ENCODE data around the gene LHX4.

LHX4 gene

GRCh38 chr1:180270530-180271271, 40.6 kb downstream of the LHX4 start:
- DNase-seq (ENCODE audit: low spot score) (no peak), FAIRE-seq (no peak)

GRCh38 chr1:180271272-180272255, 41.5 kb downstream of the LHX4 start:
- DNase-seq (ENCODE audit: low spot score) = no peak
- peak; percentile 71 for FAIRE-seq

- FAIRE-seq = no peak
- DNase-seq (ENCODE audit: low spot score) = no peak
Observed at GRCh38 chr1:180272395-180272794, 42.3 kb downstream of the LHX4 start.

- DNase-seq (ENCODE audit: low spot score) = no peak
- no peak for FAIRE-seq
Observed at GRCh38 chr1:180273066-180273465, 43.0 kb downstream of the LHX4 start.

GRCh38 chr1:180274221-180274620, 44.2 kb downstream of the LHX4 start:
- DNase-seq (ENCODE audit: low spot score) = no peak
- no peak for FAIRE-seq

GRCh38 chr1:180275726-180276125, 45.7 kb downstream of the LHX4 start:
- FAIRE-seq = no peak
- no peak for DNase-seq (ENCODE audit: low spot score)

DNA sequence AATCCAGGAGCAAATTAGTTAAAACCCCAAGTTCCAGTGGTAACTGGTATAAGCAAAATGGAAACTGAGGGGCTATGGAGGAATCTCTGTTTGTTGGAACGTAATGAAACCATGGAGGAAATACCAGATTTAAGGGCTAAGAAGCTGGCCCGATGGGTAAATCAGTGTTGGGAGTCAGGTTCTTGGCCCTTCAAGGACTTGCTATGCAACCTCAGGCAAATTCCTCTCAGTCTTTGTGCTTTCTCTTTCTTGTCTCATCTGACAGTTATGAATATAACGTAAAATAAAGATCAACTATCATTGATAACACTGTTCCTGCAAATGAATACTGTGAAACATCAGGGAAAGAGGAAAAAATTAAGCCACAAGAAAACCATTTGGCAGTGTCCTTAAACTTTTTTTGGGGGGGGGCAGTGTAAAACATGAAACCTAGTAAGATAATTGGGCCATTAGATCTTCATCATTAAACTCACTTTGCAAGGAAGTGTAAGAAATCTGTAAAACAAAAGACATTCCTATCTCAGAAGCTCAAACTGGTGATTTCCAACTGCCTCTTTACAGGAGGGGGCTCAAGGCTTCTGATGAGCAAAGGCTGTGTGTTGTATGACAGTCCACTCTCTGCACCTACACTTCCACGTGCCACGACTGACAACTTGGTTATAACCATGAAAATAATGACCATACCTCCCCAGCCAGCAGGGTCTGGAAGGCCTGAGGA, 47.6 kb downstream of the LHX4 start:
- FAIRE-seq (no peak), DNase-seq (ENCODE audit: low spot score) (no peak)

DNA sequence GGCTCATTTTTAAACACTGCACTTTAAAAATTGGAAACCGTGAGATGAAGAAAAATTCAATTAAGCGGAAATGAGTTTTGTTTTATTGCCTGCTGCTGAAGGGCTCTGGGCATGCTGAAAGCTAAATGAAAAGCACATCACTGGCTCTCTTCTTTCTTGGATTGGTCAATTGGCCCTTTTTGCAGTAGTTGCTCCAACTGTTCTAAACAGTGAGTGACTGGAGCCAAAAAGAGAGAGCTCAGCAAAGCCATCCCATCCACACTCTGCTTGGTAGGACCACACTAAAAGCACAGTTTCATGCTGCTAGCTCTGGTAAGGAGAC, 48.1 kb downstream of the LHX4 start:
- FAIRE-seq (no peak), DNase-seq (ENCODE audit: low spot score) (no peak)

DNA sequence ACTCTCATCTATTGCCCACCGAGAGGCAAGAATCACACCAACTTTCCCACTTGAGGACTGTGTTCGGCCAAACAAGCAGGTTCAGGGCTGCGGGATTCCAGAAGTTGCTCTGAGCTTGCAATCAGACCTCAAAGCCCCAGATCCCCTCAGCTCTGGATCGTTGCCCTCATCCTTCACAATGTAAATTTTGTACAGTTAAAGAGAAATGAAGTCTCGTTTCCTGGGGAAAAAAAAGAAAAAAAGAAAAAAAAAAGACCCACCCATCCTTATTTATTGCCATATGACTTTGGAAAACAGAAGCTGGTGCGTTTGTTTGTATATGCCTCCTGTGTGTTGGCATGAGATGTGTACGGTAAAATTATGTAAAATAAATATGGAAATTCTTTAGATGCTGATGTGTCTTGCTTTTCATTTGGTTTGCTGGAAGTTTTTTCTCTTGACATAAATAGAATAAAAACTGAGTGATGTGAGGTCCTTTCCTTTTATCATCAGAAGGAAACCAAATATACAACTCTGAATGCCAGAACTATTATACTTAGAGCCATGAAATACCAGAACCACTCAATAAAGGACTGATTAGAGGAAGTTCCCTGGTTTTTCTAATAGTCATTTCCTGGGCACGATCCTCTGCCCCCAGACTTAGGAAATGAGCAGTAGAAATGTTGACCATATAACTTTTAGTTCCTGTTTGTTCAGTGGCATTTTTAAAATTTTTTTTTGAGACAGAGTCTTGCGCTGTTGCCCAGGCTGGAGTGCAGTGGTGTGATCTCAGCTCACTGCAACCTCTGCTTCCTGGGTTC, 48.7 kb downstream of the LHX4 start:
- FAIRE-seq (no peak), DNase-seq (ENCODE audit: low spot score) (no peak)

GRCh38 chr1:180279651-180280050, 49.6 kb downstream of the LHX4 start:
- no peak for FAIRE-seq

GRCh38 chr1:180280617-180281016, 50.6 kb downstream of the LHX4 start:
- no peak for DNase-seq (ENCODE audit: low spot score)
- FAIRE-seq = no peak

More at GRCh38 chr1:180279651-180280050, 49.6 kb downstream of the LHX4 start:
- DNase-seq (ENCODE audit: low spot score) = no peak

GRCh38 chr1:180281490-180281889, 51.4 kb downstream of the LHX4 start:
- no peak for FAIRE-seq
- DNase-seq (ENCODE audit: low spot score) = no peak

DNA sequence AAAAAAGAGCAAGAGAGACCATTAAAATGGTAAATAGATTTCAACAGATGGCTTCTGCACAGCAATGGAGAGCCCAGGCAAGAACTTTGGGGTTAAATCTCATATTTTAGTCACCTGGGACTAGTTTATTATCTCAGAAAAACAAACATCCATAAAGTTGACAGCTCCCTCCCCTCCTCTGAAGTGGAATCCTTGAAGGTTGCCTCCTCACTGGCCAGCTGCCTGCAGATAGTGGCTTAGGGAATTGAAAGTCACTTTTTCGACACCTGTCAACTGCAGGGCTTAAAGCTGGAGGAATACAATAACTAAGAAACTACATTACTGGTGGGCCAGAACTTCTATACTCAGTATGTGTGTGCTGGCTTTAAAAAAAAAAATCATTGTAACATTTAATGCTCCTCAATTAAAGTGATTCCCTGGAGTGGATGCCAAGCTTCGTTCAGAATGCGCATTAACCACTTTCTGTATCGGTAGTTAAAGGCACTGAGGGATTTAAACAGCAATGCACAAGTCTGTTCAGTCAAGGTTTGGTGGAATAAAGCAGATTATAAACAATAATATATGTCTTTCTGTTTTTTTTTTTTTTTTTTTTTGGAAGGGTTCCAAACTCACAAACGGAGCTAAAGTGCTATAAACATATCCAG, 52.5 kb downstream of the LHX4 start:
- FAIRE-seq = no peak

GRCh38 chr1:180283098-180283497, 53.0 kb downstream of the LHX4 start:
- no peak for FAIRE-seq
- DNase-seq (ENCODE audit: low spot score) = no peak

More for the DNA sequence above, 52.5 kb downstream of the LHX4 start:
- no peak for DNase-seq (ENCODE audit: low spot score)

GRCh38 chr1:180286417-180286816, 56.4 kb downstream of the LHX4 start:
- DNase-seq (ENCODE audit: low spot score) = no peak
- FAIRE-seq = no peak

DNA sequence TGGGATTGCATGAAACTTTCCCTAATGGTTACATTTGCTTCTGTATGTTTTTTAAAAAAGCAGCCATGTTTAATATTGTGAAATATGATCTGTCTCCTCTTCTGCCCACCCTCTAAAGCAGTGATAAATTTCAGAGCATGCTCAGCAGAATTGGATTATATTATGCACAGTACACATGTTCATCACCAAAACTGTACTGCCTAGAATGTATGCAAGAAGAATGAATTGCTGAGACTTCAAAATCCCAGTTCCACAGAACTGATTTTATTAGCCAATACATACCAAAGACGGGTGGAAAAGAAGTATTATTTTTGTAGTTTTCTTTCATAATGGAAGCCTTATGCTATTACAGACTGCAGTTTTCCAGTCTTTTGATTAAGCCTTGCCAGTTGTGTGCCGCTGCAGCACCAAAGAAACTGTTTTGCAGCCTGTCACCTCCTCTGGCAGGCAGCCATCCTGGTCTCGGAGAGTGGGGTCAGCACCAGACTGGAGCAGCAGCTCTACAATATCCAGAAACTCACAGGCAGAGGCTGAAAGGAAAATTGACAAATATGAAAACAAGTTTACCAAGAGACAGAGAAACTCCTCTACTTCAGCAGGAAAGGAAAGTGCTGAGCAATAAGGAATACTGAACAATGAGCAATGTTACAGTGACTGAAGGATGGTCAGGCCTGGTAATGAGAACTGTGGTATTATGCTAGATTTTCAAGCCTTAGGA, 58.1 kb downstream of the LHX4 start:
- FAIRE-seq = no peak

DNA sequence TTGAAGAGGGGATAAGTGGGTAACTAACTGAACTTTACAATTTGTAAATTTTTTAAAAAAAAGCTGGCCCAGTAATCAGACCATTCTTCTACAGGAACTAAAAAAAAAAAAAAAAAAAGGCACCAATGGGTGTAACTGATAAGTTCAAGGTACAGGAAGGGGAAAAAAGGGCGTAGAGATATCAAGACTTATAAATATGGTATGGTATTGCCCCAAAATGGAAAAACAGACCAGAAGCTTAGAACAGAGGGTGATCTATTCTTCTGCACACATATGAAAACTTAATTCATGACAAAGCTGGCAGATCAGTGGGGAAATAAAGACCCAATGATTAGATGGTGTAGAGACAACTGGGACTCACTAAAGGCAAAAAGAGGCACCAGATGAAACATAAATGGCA, 58.9 kb downstream of the LHX4 start:
- FAIRE-seq = no peak
- no peak for DNase-seq (ENCODE audit: low spot score)

More for the DNA sequence above, 58.1 kb downstream of the LHX4 start:
- no peak for DNase-seq (ENCODE audit: low spot score)

DNA sequence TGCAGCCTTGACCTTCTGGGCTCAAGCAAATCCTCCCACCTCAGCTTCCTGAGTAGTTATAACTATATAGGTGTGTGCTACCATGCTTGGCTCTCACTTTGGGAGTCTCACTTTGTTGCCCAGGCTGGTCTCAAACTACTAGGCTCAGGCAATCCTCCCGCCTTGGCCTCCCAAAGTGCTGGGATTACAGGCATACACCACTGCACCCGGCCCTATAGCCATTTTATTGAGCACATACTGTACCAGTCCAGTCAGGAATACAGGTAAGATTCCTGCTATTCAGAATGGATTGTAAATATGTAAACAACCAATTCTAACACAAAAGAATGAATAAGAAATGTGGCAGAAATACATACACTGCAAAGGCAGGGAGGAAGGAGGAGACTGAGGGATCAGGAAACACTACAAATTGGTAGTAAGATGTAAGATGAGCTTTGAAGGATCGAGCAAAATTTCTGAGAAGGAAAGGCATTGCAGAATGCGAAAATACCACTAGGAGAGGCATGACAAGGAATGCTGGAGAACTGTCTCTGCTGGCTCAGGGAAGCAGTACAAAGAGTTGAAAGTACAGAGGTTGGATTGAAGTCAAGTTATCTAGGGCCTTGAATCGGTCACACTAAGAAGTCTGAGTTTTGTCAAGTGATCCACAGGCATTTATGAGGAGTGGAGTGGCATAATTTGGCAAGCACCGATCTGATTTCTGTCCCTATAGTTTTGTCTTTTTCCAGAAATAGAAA, 60.4 kb downstream of the LHX4 start:
- FAIRE-seq = no peak
- DNase-seq (ENCODE audit: low spot score) = no peak

- DNase-seq (ENCODE audit: low spot score) (no peak), FAIRE-seq (no peak)
Observed at GRCh38 chr1:180291004-180291403, 60.9 kb downstream of the LHX4 start.

All from urothelium cell line (cell line).